Measurements from ENCODE around the gene USP15.
"Not testable (repeated sequence)": the region's sequence is repeated elsewhere in the genome, so short reads cannot be mapped to it uniquely, and the experiment has no call there.

USP15 gene

GRCh38 chr12:62332598-62332997 lies 72.4 kb downstream of the USP15 start:
- DNase-seq (ENCODE audit: low read depth), result no peak
- no peak for TF ChIP-seq CTCF (conservative IDR thresholded peaks at IDR 0.05; ENCODE audit: low read depth, low read length)
- H3K4me3 ChIP-seq (ENCODE audit: low read length), result no peak overlapping the region

- H3K4me3 ChIP-seq (ENCODE audit: low read length), result no peak overlapping the region
- no peak for DNase-seq (ENCODE audit: low read depth)
- TF ChIP-seq CTCF (conservative IDR thresholded peaks at IDR 0.05; ENCODE audit: low read depth, low read length), result no peak
Observed at GRCh38 chr12:62335057-62335456, 74.9 kb downstream of the USP15 start.

GRCh38 chr12:62335796-62336195 lies 75.6 kb downstream of the USP15 start:
- no peak for DNase-seq (ENCODE audit: low read depth)
- no peak for TF ChIP-seq CTCF (conservative IDR thresholded peaks at IDR 0.05; ENCODE audit: low read depth, low read length)
- H3K4me3 ChIP-seq (ENCODE audit: low read length), result no peak overlapping the region

GRCh38 chr12:62337643-62338042 lies 77.4 kb downstream of the USP15 start:
- not testable (repeated sequence) for DNase-seq (ENCODE audit: low read depth); H3K4me3 ChIP-seq (ENCODE audit: low read length)

GRCh38 chr12:62342614-62343303 lies 82.6 kb downstream of the USP15 start:
- DNase-seq (ENCODE audit: low read depth); H3K4me3 ChIP-seq (ENCODE audit: low read length): not testable (repeated sequence)

GRCh38 chr12:62343304-62344120 lies 83.3 kb downstream of the USP15 start:
- H3K4me3 ChIP-seq (ENCODE audit: low read length); DNase-seq (ENCODE audit: low read depth): not testable (repeated sequence)

GRCh38 chr12:62344731-62345556 lies 84.7 kb downstream of the USP15 start:
- not testable (repeated sequence) for H3K4me3 ChIP-seq (ENCODE audit: low read length)

GRCh38 chr12:62345667-62346066 lies 85.5 kb downstream of the USP15 start:
- no peak overlapping the region for H3K4me3 ChIP-seq (ENCODE audit: low read length)
- no peak for TF ChIP-seq CTCF (conservative IDR thresholded peaks at IDR 0.05; ENCODE audit: low read depth, low read length)
- no peak for DNase-seq (ENCODE audit: low read depth)

More at GRCh38 chr12:62344731-62345556, 84.7 kb downstream of the USP15 start:
- DNase-seq (ENCODE audit: low read depth), result not testable (repeated sequence)

GRCh38 chr12:62346817-62347216 lies 86.6 kb downstream of the USP15 start:
- TF ChIP-seq CTCF (conservative IDR thresholded peaks at IDR 0.05; ENCODE audit: low read depth, low read length), result no peak
- DNase-seq (ENCODE audit: low read depth), result no peak
- H3K4me3 ChIP-seq (ENCODE audit: low read length), result no peak overlapping the region

Measured in retinal pigment epithelial cell (primary cell).